ENCODE results near the gene EPAS1. TPM values are rescaled to one million over a fixed set of nuclear protein-coding genes. Genes with fewer than 3 reads are reported as not detected.
A peak's percentile ranks its signal among the peaks of the same experiment; 100 is the strongest.

The EPAS1 gene
- total and polyA plus RNA-seq, 2 of the 13 experiments (the other 11 are each of a cell fraction or from before 2014, with no cell fraction given): 47.1 to 182 TPM

GRCh38 chr2:46298522-46299353 lies 1.5 kb downstream of the EPAS1 start:
- Histone ChIP-seq H3K9ac (ENCODE audit: insufficient read depth, low read depth, low read length) (peak overlapping the region; percentile 91), H3K9me3 (ENCODE audit: low read length) (no peaks in the 10 kb centered on the region), H3K79me2 (ENCODE audit: insufficient read depth, low read length) (peaks cover 60% of the 10 kb centered on the region), H3K27ac (ENCODE audit: extremely low read length, insufficient read depth, low read length) (peak overlapping the region; percentile 78), H4K20me1 (ENCODE audit: insufficient read depth, low read length) (peaks cover 20% of the 10 kb centered on the region), H2AFZ (ENCODE audit: low read length) (no peak overlapping the region), H3K4me3 (replicated peaks in 1 of 3; ENCODE audit: insufficient read depth in 1 of 3, low read depth in 2 of 3, low read length in 3 of 3) (peak overlapping the region; percentile 91 to 98 (median 96)), H3K4me2 (ENCODE audit: low read depth, low read length) (peak overlapping the region; percentile 86), H3K36me3 (replicated peaks in 1 of 2; ENCODE audit: control insufficient read depth in 1 of 2, insufficient read depth in 2 of 2, low read length in 2 of 2) (no peaks in the 10 kb centered on the region; a peak in 1 of 5 replicates), H3K27me3 (ENCODE audit: control insufficient read depth in 1 of 2, insufficient read depth in 2 of 2, low read length in 2 of 2) (peaks cover 0 to 8% of the 10 kb centered on the region in 2 experiments; a peak in 2 of 5 replicates), H3K4me1 (ENCODE audit: insufficient read depth, low read length) (peaks cover 49% of the 10 kb centered on the region)
- DNase-seq (ENCODE audit: low spot score): no peak
- FAIRE-seq: no peak
- CTCF ChIA-PET (ENCODE audit: low intra/inter-chr PET ratio, low total read pairs): interaction anchor here (0.9 to 1.9 kb wide), 3 partner anchors 66 to 236 kb away, joined by 3 to 10 read pairs (median 8); no protein-coding TSS in a partner anchor
- in situ Hi-C loops (cut with HindIII; ENCODE audit: extremely low pct_ligation_motif_present, low pct_unique_long_range_greater_than_20kb) (loop anchor here (5.0 kb wide), 3 partner anchors 64 to 306 kb away; no protein-coding TSS in a partner anchor), intact Hi-C loops (cut with micrococcal nuclease; ENCODE audit: unreplicated experiment) (loop anchor here (1.0 to 5.0 kb wide), 4 partner anchors 17 to 286 kb away; no protein-coding TSS in a partner anchor)
- no TSS peak for BruUV-seq (replicated peaks)
- ATAC-seq: peak; percentile 52
- POLR2A ChIA-PET: interaction anchor here (0.5 to 2.2 kb wide), 7 partner anchors 10 to 238 kb away, joined by 3 to 16 read pairs (median 5); no protein-coding TSS in a partner anchor
- WGBS (ENCODE audit: low lambda C conversion rate): under 1% methylated on average over 33 of the region's 71 CpGs
- TF ChIP-seq, protein P1, sequence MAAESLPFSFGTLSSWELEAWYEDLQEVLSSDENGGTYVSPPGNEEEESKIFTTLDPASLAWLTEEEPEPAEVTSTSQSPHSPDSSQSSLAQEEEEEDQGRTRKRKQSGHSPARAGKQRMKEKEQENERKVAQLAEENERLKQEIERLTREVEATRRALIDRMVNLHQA (CRISPR knock-in tag; IDR thresholded peaks at IDR 0.05): no peak
- no peak for TF ChIP-seq ZNF615 (CRISPR knock-in tag; IDR thresholded peaks at IDR 0.05; ENCODE audit: borderline replicate concordance)
- TF ChIP-seq ZHX2 (IDR thresholded peaks at IDR 0.05; ENCODE audit: low read depth): 0 out of 2 replicates have a peak, but pooled peaks have one; percentile 24
- TF ChIP-seq ZHX2 (CRISPR knock-in tag; IDR thresholded peaks at IDR 0.05; ENCODE audit: borderline replicate concordance): peak; percentile 44; the same call in 1 of the 2 replicates
- TF ChIP-seq SMARCE1 (IDR thresholded peaks at IDR 0.05; ENCODE audit: borderline replicate concordance): no peak
- no peak for TF ChIP-seq PHB2 (IDR thresholded peaks at IDR 0.05; ENCODE audit: partially characterized antibody)
- TF ChIP-seq MTF2 (CRISPR knock-in tag; IDR thresholded peaks at IDR 0.05; ENCODE audit: borderline replicate concordance): peak; percentile 69; the same call in 1 of the 2 replicates
- TF ChIP-seq TBL1XR1 (IDR thresholded peaks at IDR 0.05; ENCODE audit: borderline replicate concordance, low read length, partially characterized antibody): no peak
- TF ChIP-seq, protein P2, sequence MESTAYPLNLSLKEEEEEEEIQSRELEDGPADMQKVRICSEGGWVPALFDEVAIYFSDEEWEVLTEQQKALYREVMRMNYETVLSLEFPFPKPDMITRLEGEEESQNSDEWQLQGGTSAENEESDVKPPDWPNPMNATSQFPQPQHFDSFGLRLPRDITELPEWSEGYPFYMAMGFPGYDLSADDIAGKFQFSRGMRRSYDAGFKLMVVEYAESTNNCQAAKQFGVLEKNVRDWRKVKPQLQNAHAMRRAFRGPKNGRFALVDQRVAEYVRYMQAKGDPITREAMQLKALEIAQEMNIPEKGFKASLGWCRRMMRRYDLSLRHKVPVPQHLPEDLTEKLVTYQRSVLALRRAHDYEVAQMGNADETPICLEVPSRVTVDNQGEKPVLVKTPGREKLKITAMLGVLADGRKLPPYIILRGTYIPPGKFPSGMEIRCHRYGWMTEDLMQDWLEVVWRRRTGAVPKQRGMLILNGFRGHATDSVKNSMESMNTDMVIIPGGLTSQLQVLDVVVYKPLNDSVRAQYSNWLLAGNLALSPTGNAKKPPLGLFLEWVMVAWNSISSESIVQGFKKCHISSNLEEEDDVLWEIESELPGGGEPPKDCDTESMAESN (CRISPR knock-in tag; conservative IDR thresholded peaks at IDR 0.05): no peak; the same call in 1 of the 2 replicates
- no peak for TF ChIP-seq ZNF224 (CRISPR knock-in tag; IDR thresholded peaks at IDR 0.05)
- TF ChIP-seq IRF2 (CRISPR knock-in tag; IDR thresholded peaks at IDR 0.05): no peak
- TF ChIP-seq ZFP82 (CRISPR knock-in tag; IDR thresholded peaks at IDR 0.05; ENCODE audit: borderline replicate concordance): no peak
- TF ChIP-seq CC2D1A (CRISPR knock-in tag; IDR thresholded peaks at IDR 0.05): no peak
- TF ChIP-seq MXI1 (IDR thresholded peaks at IDR 0.05; ENCODE audit: borderline replicate concordance, low read depth, low read length): no peak; the same call in 2 of the 3 replicates
- no peak for TF ChIP-seq NR3C1 (CRISPR knock-in tag; IDR thresholded peaks at IDR 0.05)
